Endothelial cell of umbilical vein (primary cell): ENCODE data around the gene GIN1.

ENCODE experiments used
- EZH2 ChIP-seq: IDR thresholded peaks from 2 replicates; pipeline ENCODE4 v1.6.1; 2012; ENCODE audit warnings: borderline replicate concordance, low read depth, mild to moderate bottlenecking, moderate library complexity, low read length, inconsistent platforms; ENCODE audit not compliant: severe bottlenecking
- GATA2 ChIP-seq: IDR thresholded peaks from 2 replicates; pipeline ENCODE4 v1.7.0; 2011; ENCODE audit warnings: low read depth, mild to moderate bottlenecking, moderate library complexity, mixed read lengths, low read length; ENCODE audit not compliant: insufficient read length, insufficient read depth
- JUN ChIP-seq: IDR thresholded peaks from 2 replicates; pipeline ENCODE4 v1.6.1; 2011; ENCODE audit warnings: borderline replicate concordance, low read depth; ENCODE audit not compliant: insufficient read length, insufficient read depth
- POLR2A ChIP-seq: IDR thresholded peaks from 2 replicates; pipeline ENCODE4 v1.6.1; 2012; ENCODE audit warnings: low read depth, mild to moderate bottlenecking, control low read depth, low read length
- POLR2AphosphoS5 ChIP-seq: IDR thresholded peaks from 2 replicates; pipeline ENCODE4 v1.6.1; 2012; ENCODE audit warnings: low read depth, mild to moderate bottlenecking, control low read depth, low read length, moderate library complexity; ENCODE audit not compliant: insufficient read depth
- TF ChIP-seq, protein P1 (sequence below), 2 donors: IDR thresholded peaks; 1 replicate in 1 of 2; 2 replicates in 1 of 2; pipeline ENCODE4 v1.5.1; 2011; ENCODE audit warnings: low read length in 2 of 2, mild to moderate bottlenecking in 2 of 2, moderate library complexity in 2 of 2, control low read depth in 1 of 2, inconsistent platforms in 1 of 2, low read depth in 1 of 2; ENCODE audit not compliant: insufficient read depth in 1 of 2; ENCODE audit errors: extremely low read depth in 1 of 2
- TF ChIP-seq, protein P2 (sequence below): IDR thresholded peaks from 2 replicates; pipeline ENCODE4 v1.6.1; 2011; ENCODE audit not compliant: insufficient read depth, insufficient read length

DNA sequence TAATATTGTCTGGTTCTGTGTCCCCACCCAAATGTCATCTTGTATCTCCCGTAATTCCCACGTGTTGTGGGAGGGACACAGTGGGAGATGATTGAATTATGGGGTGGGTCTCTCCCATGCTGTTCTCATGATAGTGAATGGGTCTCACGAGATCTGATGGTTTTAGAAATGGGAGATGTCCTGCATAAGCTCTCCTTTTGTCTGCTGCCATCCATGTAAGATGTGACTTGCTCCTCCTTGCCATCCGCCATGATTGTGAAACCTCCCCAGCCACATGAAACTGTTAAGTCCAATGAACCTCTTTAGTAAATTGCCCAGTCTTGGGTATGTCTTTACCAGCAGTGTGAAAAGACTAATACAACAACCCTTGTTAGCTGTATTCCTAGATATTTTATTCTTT lies 44.5 kb downstream of the GIN1 start:
- TF ChIP-seq, protein P1, sequence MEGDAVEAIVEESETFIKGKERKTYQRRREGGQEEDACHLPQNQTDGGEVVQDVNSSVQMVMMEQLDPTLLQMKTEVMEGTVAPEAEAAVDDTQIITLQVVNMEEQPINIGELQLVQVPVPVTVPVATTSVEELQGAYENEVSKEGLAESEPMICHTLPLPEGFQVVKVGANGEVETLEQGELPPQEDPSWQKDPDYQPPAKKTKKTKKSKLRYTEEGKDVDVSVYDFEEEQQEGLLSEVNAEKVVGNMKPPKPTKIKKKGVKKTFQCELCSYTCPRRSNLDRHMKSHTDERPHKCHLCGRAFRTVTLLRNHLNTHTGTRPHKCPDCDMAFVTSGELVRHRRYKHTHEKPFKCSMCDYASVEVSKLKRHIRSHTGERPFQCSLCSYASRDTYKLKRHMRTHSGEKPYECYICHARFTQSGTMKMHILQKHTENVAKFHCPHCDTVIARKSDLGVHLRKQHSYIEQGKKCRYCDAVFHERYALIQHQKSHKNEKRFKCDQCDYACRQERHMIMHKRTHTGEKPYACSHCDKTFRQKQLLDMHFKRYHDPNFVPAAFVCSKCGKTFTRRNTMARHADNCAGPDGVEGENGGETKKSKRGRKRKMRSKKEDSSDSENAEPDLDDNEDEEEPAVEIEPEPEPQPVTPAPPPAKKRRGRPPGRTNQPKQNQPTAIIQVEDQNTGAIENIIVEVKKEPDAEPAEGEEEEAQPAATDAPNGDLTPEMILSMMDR (IDR thresholded peaks at IDR 0.05; ENCODE audit: extremely low read depth in 1 of 2, insufficient read depth in 1 of 2, low read depth in 1 of 2, low read length in 2 of 2), result no peak
- TF ChIP-seq GATA2, result no peak
- TF ChIP-seq JUN, result no peak
- no peak for TF ChIP-seq POLR2A
- no peak for TF ChIP-seq POLR2AphosphoS5
- TF ChIP-seq EZH2, result no peak
- TF ChIP-seq, protein P2, sequence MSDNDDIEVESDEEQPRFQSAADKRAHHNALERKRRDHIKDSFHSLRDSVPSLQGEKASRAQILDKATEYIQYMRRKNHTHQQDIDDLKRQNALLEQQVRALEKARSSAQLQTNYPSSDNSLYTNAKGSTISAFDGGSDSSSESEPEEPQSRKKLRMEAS, result no peak
